ENCODE measurements around the gene SERTAD2. TPM values are rescaled to one million over a fixed set of nuclear protein-coding genes. Genes with fewer than 3 reads are reported as not detected.

The SERTAD2 gene
- total RNA-seq, 3 donors from 2014 or later, result 12.8 to 20.0 (median 17.0) TPM

- H3K27me3 ChIP-seq, result no peaks in the 10 kb centered on the region
- no peak for DNase-seq (ENCODE audit: low spot score in 2 of 2)
- TF ChIP-seq POLR2A (IDR thresholded peaks at IDR 0.05) (no peak), POLR2AphosphoS5 (IDR thresholded peaks at IDR 0.05) (no peak)
- TF ChIP-seq, protein P1, sequence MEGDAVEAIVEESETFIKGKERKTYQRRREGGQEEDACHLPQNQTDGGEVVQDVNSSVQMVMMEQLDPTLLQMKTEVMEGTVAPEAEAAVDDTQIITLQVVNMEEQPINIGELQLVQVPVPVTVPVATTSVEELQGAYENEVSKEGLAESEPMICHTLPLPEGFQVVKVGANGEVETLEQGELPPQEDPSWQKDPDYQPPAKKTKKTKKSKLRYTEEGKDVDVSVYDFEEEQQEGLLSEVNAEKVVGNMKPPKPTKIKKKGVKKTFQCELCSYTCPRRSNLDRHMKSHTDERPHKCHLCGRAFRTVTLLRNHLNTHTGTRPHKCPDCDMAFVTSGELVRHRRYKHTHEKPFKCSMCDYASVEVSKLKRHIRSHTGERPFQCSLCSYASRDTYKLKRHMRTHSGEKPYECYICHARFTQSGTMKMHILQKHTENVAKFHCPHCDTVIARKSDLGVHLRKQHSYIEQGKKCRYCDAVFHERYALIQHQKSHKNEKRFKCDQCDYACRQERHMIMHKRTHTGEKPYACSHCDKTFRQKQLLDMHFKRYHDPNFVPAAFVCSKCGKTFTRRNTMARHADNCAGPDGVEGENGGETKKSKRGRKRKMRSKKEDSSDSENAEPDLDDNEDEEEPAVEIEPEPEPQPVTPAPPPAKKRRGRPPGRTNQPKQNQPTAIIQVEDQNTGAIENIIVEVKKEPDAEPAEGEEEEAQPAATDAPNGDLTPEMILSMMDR (IDR thresholded peaks at IDR 0.05), result no peak
- no peaks in the 10 kb centered on the region for H3K4me1 ChIP-seq
- no peak overlapping the region for H3K4me3 ChIP-seq
- H3K36me3 ChIP-seq, result no peaks in the 10 kb centered on the region
- no peaks in the 10 kb centered on the region for H3K9me3 ChIP-seq
- intact Hi-C loops (cut with DNase I; ENCODE audit: low total_unique reads), result no loop called here
- H3K27ac ChIP-seq, result no peak overlapping the region
Observed at GRCh38 chr2:64615844-64616536, 37.7 kb downstream of the SERTAD2 start.

GRCh38 chr2:64615192-64615763 lies 38.4 kb downstream of the SERTAD2 start:
- Histone ChIP-seq H3K27ac (no peak overlapping the region), H3K27me3 (no peaks in the 10 kb centered on the region), H3K9me3 (no peaks in the 10 kb centered on the region), H3K4me1 (no peaks in the 10 kb centered on the region), H3K4me3 (no peak overlapping the region), H3K36me3 (no peaks in the 10 kb centered on the region)
- DNase-seq (ENCODE audit: low spot score in 2 of 2), result no peak
- intact Hi-C loops (cut with DNase I; ENCODE audit: low total_unique reads), result no loop called here
- TF ChIP-seq, protein P1 (IDR thresholded peaks at IDR 0.05), result no peak
- no peak for TF ChIP-seq POLR2A (IDR thresholded peaks at IDR 0.05)
- TF ChIP-seq POLR2AphosphoS5 (IDR thresholded peaks at IDR 0.05), result no peak

- Histone ChIP-seq H3K9me3 (no peaks in the 10 kb centered on the region), H3K27me3 (no peaks in the 10 kb centered on the region), H3K4me3 (no peak overlapping the region), H3K36me3 (no peaks in the 10 kb centered on the region), H3K27ac (no peak overlapping the region), H3K4me1 (peaks cover 0 to 2% of the 10 kb centered on the region in 2 donors)
- no peak for DNase-seq (ENCODE audit: low spot score in 2 of 2)
- intact Hi-C loops (cut with DNase I; ENCODE audit: low total_unique reads), result no loop called here
- no peak for TF ChIP-seq POLR2A (IDR thresholded peaks at IDR 0.05)
- TF ChIP-seq, protein P1 (IDR thresholded peaks at IDR 0.05), result no peak
- no peak for TF ChIP-seq POLR2AphosphoS5 (IDR thresholded peaks at IDR 0.05)
Observed at GRCh38 chr2:64613276-64613675, 40.4 kb downstream of the SERTAD2 start.

GRCh38 chr2:64612575-64613195 lies 41.0 kb downstream of the SERTAD2 start:
- Histone ChIP-seq H3K27ac (no peak overlapping the region), H3K36me3 (no peaks in the 10 kb centered on the region), H3K4me3 (no peak overlapping the region), H3K9me3 (no peaks in the 10 kb centered on the region), H3K27me3 (no peaks in the 10 kb centered on the region), H3K4me1 (peaks cover 0 to 7% of the 10 kb centered on the region in 2 donors)
- no peak for TF ChIP-seq POLR2AphosphoS5 (IDR thresholded peaks at IDR 0.05)
- TF ChIP-seq POLR2A (IDR thresholded peaks at IDR 0.05), result no peak
- TF ChIP-seq, protein P1 (IDR thresholded peaks at IDR 0.05), result no peak
- intact Hi-C loops (cut with DNase I; ENCODE audit: low total_unique reads), result no loop called here
- DNase-seq (ENCODE audit: low spot score in 2 of 2), result no peak

DNA sequence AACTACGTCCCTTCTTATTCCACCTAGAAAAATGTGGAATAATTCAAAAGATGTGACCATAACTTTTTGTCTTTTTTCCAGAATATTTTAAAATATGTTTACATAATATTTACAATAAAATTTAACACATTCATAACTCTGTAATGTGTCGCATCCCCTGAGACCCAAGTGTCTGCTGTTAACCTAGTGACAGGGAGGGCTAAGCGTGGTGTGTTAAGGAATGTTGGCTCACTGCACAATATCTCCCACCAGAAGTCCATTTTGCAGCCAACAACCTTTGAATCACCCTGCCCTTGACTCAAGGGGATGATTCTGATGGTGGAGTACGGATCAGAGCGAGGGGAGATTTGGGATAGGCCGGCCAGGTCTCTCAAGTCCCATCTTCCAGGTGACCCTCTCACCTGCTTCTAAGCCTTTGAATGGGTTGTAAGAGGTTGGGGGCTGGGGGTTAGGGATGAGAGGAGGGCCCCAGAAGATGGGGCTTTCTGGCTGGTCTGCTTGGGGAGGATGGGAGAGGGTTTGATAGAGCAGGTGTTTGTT lies 43.3 kb downstream of the SERTAD2 start:
- H3K9me3 ChIP-seq, result no peaks in the 10 kb centered on the region
- intact Hi-C loops (cut with DNase I; ENCODE audit: low total_unique reads), result no loop called here
- H3K36me3 ChIP-seq, result no peaks in the 10 kb centered on the region
- no peak for DNase-seq (ENCODE audit: low spot score in 2 of 2)
- no peak for TF ChIP-seq POLR2A (IDR thresholded peaks at IDR 0.05)
- TF ChIP-seq POLR2AphosphoS5 (IDR thresholded peaks at IDR 0.05), result no peak
- TF ChIP-seq, protein P1 (IDR thresholded peaks at IDR 0.05), result no peak
- peaks cover 0 to 7% of the 10 kb centered on the region in 2 donors for H3K4me1 ChIP-seq
- no peak overlapping the region for H3K27ac ChIP-seq
- H3K4me3 ChIP-seq, result no peak overlapping the region
- no peaks in the 10 kb centered on the region for H3K27me3 ChIP-seq
